ENCODE data around the gene RC3H2. TPM values are rescaled to one million over a fixed set of nuclear protein-coding genes. Genes with fewer than 3 reads are reported as not detected.

The RC3H2 gene
- total and polyA plus RNA-seq, 2 of the 8 experiments (the other 6 are each of a cell fraction or from before 2014, with no cell fraction given) = 11.2 to 38.4 TPM

DNA sequence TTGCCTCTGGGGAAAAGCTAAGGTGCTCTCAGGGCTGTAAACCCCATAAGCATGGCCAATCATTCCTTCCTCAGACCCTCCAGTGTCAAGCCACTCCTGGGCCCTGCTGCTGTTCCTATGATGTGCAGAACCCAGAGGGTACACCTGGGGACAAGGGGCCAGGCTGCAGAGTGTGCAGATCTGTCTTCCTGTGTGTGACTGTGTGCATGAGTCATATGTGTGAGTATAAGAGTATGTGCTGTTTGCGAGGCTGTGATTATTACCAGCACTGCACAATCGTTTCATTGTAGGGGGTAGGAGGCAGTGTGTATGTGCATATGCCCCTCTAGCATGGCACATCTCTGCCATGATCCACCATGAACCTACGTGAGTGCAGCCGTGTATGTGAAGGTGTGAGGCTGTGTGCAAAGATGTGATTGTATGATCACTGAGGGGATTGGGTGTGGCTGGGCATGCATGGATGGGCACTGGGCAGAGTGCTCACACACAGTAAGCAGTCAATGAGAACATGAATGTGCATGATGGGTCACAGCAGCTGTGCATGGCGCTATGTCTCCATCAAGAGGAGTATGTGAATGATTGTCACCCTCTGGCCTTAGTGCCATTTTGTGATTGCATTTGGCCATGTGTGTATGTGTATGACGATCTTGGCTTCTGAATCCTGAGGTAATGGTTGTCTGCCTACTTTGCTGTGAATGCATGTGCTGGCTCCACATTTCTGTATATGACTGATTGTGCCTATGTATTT, 107.7 kb downstream of the RC3H2 start:
- FAIRE-seq (no peak), DNase-seq (ENCODE audit: low read depth in 1 of 2, low spot score in 2 of 2) (no peak)
- ChIA-PET CTCF (ENCODE audit: partially characterized antibody) (no interaction called here), POLR2A (ENCODE audit: partially characterized antibody) (no interaction called here)
- Histone ChIP-seq H3K18ac (ENCODE audit: extremely low read depth, low read length) (no peak overlapping the region), H3K79me1 (ENCODE audit: low read depth, low read length) (no peaks in the 10 kb centered on the region), H3K56ac (replicated peaks; ENCODE audit: insufficient read length, low read depth, low read length) (no peak overlapping the region), H3K4me1 (replicated peaks in 1 of 4; ENCODE audit: control insufficient read depth in 3 of 4, insufficient read depth in 4 of 4, low read length in 3 of 4) (no peaks in the 10 kb centered on the region), H3K36me3 (ENCODE audit: control insufficient read depth in 2 of 4, insufficient read depth in 4 of 4, low read length in 3 of 4) (no peaks in the 10 kb centered on the region), H4K91ac (replicated peaks; ENCODE audit: insufficient read length, low read length) (no peak overlapping the region), H2BK12ac (ENCODE audit: low read depth, low read length) (no peak overlapping the region), H3K23ac (ENCODE audit: insufficient read length) (no peak overlapping the region), H3K4me2 (ENCODE audit: insufficient read depth in 1 of 2, low read depth in 2 of 2, low read length in 2 of 2) (no peak overlapping the region), H4K5ac (ENCODE audit: insufficient read length, low read depth, low read length) (no peak overlapping the region), H4K8ac (ENCODE audit: extremely low read depth, insufficient read depth, low read length) (no peak overlapping the region), H3K14ac (ENCODE audit: insufficient read length) (no peak overlapping the region), H3K27me3 (replicated peaks in 1 of 4; ENCODE audit: control insufficient read depth in 3 of 4, extremely low read depth in 1 of 4, insufficient read depth in 3 of 4, low read length in 3 of 4) (no peaks in the 10 kb centered on the region), H2AK5ac (ENCODE audit: low read depth, low read length) (no peak overlapping the region), H3K9ac (replicated peaks in 1 of 4; ENCODE audit: extremely low read depth in 1 of 4, low read depth in 3 of 4, low read length in 3 of 4) (no peak overlapping the region), H3K23me2 (ENCODE audit: low read depth, low read length) (no peaks in the 10 kb centered on the region), H4K20me1 (replicated peaks in 1 of 2; ENCODE audit: control insufficient read depth in 1 of 2, insufficient read depth in 2 of 2, low read length in 2 of 2) (no peaks in the 10 kb centered on the region), H2BK20ac (ENCODE audit: low read length) (no peak overlapping the region), H2BK120ac (replicated peaks; ENCODE audit: low read depth, low read length) (no peak overlapping the region), H3K4ac (replicated peaks; ENCODE audit: insufficient read length, low read depth, low read length) (no peak overlapping the region), H2BK5ac (ENCODE audit: low read depth, low read length) (no peak overlapping the region), H3K9me3 (ENCODE audit: insufficient read depth in 2 of 2, low read depth in 1 of 2, low read length in 1 of 2) (peaks cover 55% of the 10 kb centered on the region in 2 experiments), H3K4me3 (ENCODE audit: extremely low read depth in 1 of 4, insufficient read depth in 2 of 4, low read depth in 3 of 4, low read length in 4 of 4) (no peak overlapping the region), H3K27ac (ENCODE audit: low read depth, low read length) (no peak overlapping the region), H3K79me2 (ENCODE audit: control insufficient read depth in 1 of 2, insufficient read depth in 2 of 2, low read length in 2 of 2) (no peaks in the 10 kb centered on the region), H2AFZ (ENCODE audit: low read length) (no peak overlapping the region), H2BK15ac (ENCODE audit: low read length) (no peak overlapping the region)
- TF ChIP-seq NRF1 (IDR thresholded peaks at IDR 0.05; ENCODE audit: low read depth, low read length) = no peak
- TF ChIP-seq NANOG (IDR thresholded peaks at IDR 0.05; ENCODE audit: insufficient read depth, low read depth, low read length, poor library complexity, severe bottlenecking) = no peak
- no peak for TF ChIP-seq SRF (IDR thresholded peaks at IDR 0.05; ENCODE audit: low read depth, low read length)
- TF ChIP-seq, protein P1, sequence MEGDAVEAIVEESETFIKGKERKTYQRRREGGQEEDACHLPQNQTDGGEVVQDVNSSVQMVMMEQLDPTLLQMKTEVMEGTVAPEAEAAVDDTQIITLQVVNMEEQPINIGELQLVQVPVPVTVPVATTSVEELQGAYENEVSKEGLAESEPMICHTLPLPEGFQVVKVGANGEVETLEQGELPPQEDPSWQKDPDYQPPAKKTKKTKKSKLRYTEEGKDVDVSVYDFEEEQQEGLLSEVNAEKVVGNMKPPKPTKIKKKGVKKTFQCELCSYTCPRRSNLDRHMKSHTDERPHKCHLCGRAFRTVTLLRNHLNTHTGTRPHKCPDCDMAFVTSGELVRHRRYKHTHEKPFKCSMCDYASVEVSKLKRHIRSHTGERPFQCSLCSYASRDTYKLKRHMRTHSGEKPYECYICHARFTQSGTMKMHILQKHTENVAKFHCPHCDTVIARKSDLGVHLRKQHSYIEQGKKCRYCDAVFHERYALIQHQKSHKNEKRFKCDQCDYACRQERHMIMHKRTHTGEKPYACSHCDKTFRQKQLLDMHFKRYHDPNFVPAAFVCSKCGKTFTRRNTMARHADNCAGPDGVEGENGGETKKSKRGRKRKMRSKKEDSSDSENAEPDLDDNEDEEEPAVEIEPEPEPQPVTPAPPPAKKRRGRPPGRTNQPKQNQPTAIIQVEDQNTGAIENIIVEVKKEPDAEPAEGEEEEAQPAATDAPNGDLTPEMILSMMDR (IDR thresholded peaks at IDR 0.05; ENCODE audit: control extremely low read depth in 1 of 3, insufficient read depth in 1 of 3, low read depth in 1 of 3, low read length in 3 of 3) = no peak
- WGBS, 2 experiments (ENCODE audit: extremely low coverage in 1 of 2, insufficient coverage in 1 of 2, insufficient read length in 1 of 2, insufficient replicate concordance in 2 of 2, low coverage in 1 of 2, low lambda C conversion rate in 2 of 2, missing lambda C conversion rate in 1 of 2) = 81% methylated on average over 6 of the region's 6 CpGs; no CpG with 5 or more reads in 1 of the 2 experiments
